ENCODE data around the gene TMEM63A. TPM values are rescaled to one million over a fixed set of nuclear protein-coding genes. Genes with fewer than 3 reads are reported as not detected.
A peak's percentile ranks its signal among the peaks of the same experiment; 100 is the strongest.

Gene TMEM63A
- total RNA-seq, 1 donor from 2014 or later, result 24.8 TPM

GRCh38 chr1:225866061-225866837 is 15.9 kb downstream of the TMEM63A start:
- Mint-ChIP-seq H3K36me3 (ENCODE audit: low read depth) (no peaks in the 10 kb centered on the region), H3K27me3 (ENCODE audit: low read depth) (no peaks in the 10 kb centered on the region), H3K9me3 (no peaks in the 10 kb centered on the region), H3K4me1 (no peaks in the 10 kb centered on the region), H3K4me3 (no peak overlapping the region), H3K27ac (ENCODE audit: unreplicated experiment) (peak overlapping the region; percentile 57)
- no peak for DNase-seq (ENCODE audit: low read depth, low spot score)
- no peak for TF ChIP-seq CTCF (conservative IDR thresholded peaks at IDR 0.05)

GRCh38 chr1:225865514-225865913 is 16.7 kb downstream of the TMEM63A start:
- Mint-ChIP-seq H3K4me3 (no peak overlapping the region), H3K27me3 (ENCODE audit: low read depth) (no peaks in the 10 kb centered on the region), H3K27ac (ENCODE audit: unreplicated experiment) (no peak overlapping the region), H3K4me1 (no peaks in the 10 kb centered on the region), H3K36me3 (ENCODE audit: low read depth) (no peaks in the 10 kb centered on the region), H3K9me3 (no peaks in the 10 kb centered on the region)
- DNase-seq (ENCODE audit: low read depth, low spot score), result no peak
- TF ChIP-seq CTCF (conservative IDR thresholded peaks at IDR 0.05), result no peak

- Mint-ChIP-seq H3K4me3 (no peak overlapping the region), H3K4me1 (no peaks in the 10 kb centered on the region), H3K27me3 (ENCODE audit: low read depth) (no peaks in the 10 kb centered on the region), H3K9me3 (no peaks in the 10 kb centered on the region), H3K36me3 (ENCODE audit: low read depth) (no peaks in the 10 kb centered on the region), H3K27ac (ENCODE audit: unreplicated experiment) (no peak overlapping the region)
- TF ChIP-seq CTCF (conservative IDR thresholded peaks at IDR 0.05), result no peak
- DNase-seq (ENCODE audit: low read depth, low spot score), result no peak
These were observed 19.0 kb downstream of the TMEM63A start for GRCh38 chr1:225863167-225863566.

- Mint-ChIP-seq H3K27me3 (ENCODE audit: low read depth) (no peaks in the 10 kb centered on the region), H3K9me3 (no peaks in the 10 kb centered on the region), H3K27ac (ENCODE audit: unreplicated experiment) (no peak overlapping the region), H3K4me3 (no peak overlapping the region), H3K36me3 (ENCODE audit: low read depth) (no peaks in the 10 kb centered on the region), H3K4me1 (no peaks in the 10 kb centered on the region)
- DNase-seq (ENCODE audit: low read depth, low spot score), result no peak
- no peak for TF ChIP-seq CTCF (conservative IDR thresholded peaks at IDR 0.05)
These were observed 19.6 kb downstream of the TMEM63A start for GRCh38 chr1:225862581-225862950.

- no peaks in the 10 kb centered on the region for H3K4me1 Mint-ChIP-seq
- H3K27me3 Mint-ChIP-seq (ENCODE audit: low read depth), result no peaks in the 10 kb centered on the region
- no peak for TF ChIP-seq CTCF (conservative IDR thresholded peaks at IDR 0.05)
- no peak for DNase-seq (ENCODE audit: low read depth, low spot score)
- no peaks in the 10 kb centered on the region for H3K9me3 Mint-ChIP-seq
- no peaks in the 10 kb centered on the region for H3K36me3 Mint-ChIP-seq (ENCODE audit: low read depth)
- H3K27ac Mint-ChIP-seq (ENCODE audit: unreplicated experiment), result no peak overlapping the region
- H3K4me3 Mint-ChIP-seq, result no peak overlapping the region
These were observed 20.2 kb downstream of the TMEM63A start for GRCh38 chr1:225861834-225862580.
